ENCODE results near the gene SCAANT1. TPM values are rescaled to one million over a fixed set of nuclear protein-coding genes. Genes with fewer than 3 reads are reported as not detected.

SCAANT1 gene
- total RNA-seq, 2 donors from 2014 or later, result not detected

GRCh38 chr3:63942528-63942927 lies 30.3 kb upstream of the SCAANT1 start:
- H3K9me3 Mint-ChIP-seq, result no peaks in the 10 kb centered on the region
- Histone ChIP-seq H3K4me3 (ENCODE audit: low read length) (no peak overlapping the region), H3K9me3 (ENCODE audit: control insufficient read depth, low read length) (no peaks in the 10 kb centered on the region), H3K36me3 (ENCODE audit: control insufficient read depth, insufficient read depth, low read length) (peaks cover 23% of the 10 kb centered on the region), H3K9ac (ENCODE audit: extremely low read depth, low read length, poor library complexity, severe bottlenecking) (no peak overlapping the region), H3K4me1 (ENCODE audit: control insufficient read depth, insufficient read depth, low read length) (peaks cover 5% of the 10 kb centered on the region), H3K27me3 (ENCODE audit: control insufficient read depth, insufficient read depth, low read length, poor library complexity, severe bottlenecking) (no peaks in the 10 kb centered on the region), H3K27ac (ENCODE audit: low read depth, low read length) (no peak overlapping the region)
- no peak for TF ChIP-seq CTCF (conservative IDR thresholded peaks at IDR 0.05)
- DNase-seq, result no peak
- H3K4me1 Mint-ChIP-seq, result peaks cover 59% of the 10 kb centered on the region
- H3K4me3 Mint-ChIP-seq, result no peak overlapping the region
- H3K36me3 Mint-ChIP-seq (ENCODE audit: low read depth), result peaks cover 8% of the 10 kb centered on the region
- H3K27me3 Mint-ChIP-seq (ENCODE audit: insufficient read depth), result no peaks in the 10 kb centered on the region
- no peak overlapping the region for H3K27ac Mint-ChIP-seq

- peaks cover 63% of the 10 kb centered on the region for H3K4me1 Mint-ChIP-seq
- no peak for TF ChIP-seq CTCF (conservative IDR thresholded peaks at IDR 0.05)
- H3K36me3 Mint-ChIP-seq (ENCODE audit: low read depth), result peaks cover 4% of the 10 kb centered on the region
- Histone ChIP-seq H3K36me3 (ENCODE audit: control insufficient read depth, insufficient read depth, low read length) (peaks cover 30% of the 10 kb centered on the region), H3K27me3 (ENCODE audit: control insufficient read depth, insufficient read depth, low read length, poor library complexity, severe bottlenecking) (no peaks in the 10 kb centered on the region), H3K4me3 (ENCODE audit: low read length) (no peak overlapping the region), H3K4me1 (ENCODE audit: control insufficient read depth, insufficient read depth, low read length) (peaks cover 6% of the 10 kb centered on the region), H3K27ac (ENCODE audit: low read depth, low read length) (no peak overlapping the region), H3K9me3 (ENCODE audit: control insufficient read depth, low read length) (no peaks in the 10 kb centered on the region), H3K9ac (ENCODE audit: extremely low read depth, low read length, poor library complexity, severe bottlenecking) (no peak overlapping the region)
- H3K4me3 Mint-ChIP-seq, result no peak overlapping the region
- 91 to 94% methylated on average over 2 to 4 of the region's 4 CpGs for WGBS, 2 experiments (ENCODE audit: insufficient coverage in 1 of 2, insufficient read length in 1 of 2)
- DNase-seq, result no peak
- H3K9me3 Mint-ChIP-seq, result no peaks in the 10 kb centered on the region
- no peak overlapping the region for H3K27ac Mint-ChIP-seq
- H3K27me3 Mint-ChIP-seq (ENCODE audit: insufficient read depth), result no peaks in the 10 kb centered on the region
These were observed 28.2 kb upstream of the SCAANT1 start for GRCh38 chr3:63940389-63940757.

- Mint-ChIP-seq H3K27me3 (ENCODE audit: insufficient read depth) (no peaks in the 10 kb centered on the region), H3K4me1 (peaks cover 68% of the 10 kb centered on the region), H3K9me3 (no peaks in the 10 kb centered on the region), H3K27ac (peak overlapping the region; percentile 38), H3K36me3 (ENCODE audit: low read depth) (peaks cover under 1% of the 10 kb centered on the region), H3K4me3 (peak overlapping the region; percentile 22)
- Histone ChIP-seq H3K27ac (ENCODE audit: low read depth, low read length) (no peak overlapping the region), H3K4me3 (ENCODE audit: low read length) (peak overlapping the region; percentile 20), H3K4me1 (ENCODE audit: control insufficient read depth, insufficient read depth, low read length) (peaks cover 14% of the 10 kb centered on the region), H3K9ac (ENCODE audit: extremely low read depth, low read length, poor library complexity, severe bottlenecking) (no peak overlapping the region), H3K36me3 (ENCODE audit: control insufficient read depth, insufficient read depth, low read length) (peaks cover 25% of the 10 kb centered on the region), H3K27me3 (ENCODE audit: control insufficient read depth, insufficient read depth, low read length, poor library complexity, severe bottlenecking) (no peaks in the 10 kb centered on the region), H3K9me3 (ENCODE audit: control insufficient read depth, low read length) (no peaks in the 10 kb centered on the region)
- no peak for TF ChIP-seq CTCF (conservative IDR thresholded peaks at IDR 0.05)
- 77 to 86% methylated on average over 4 to 6 of the region's 6 CpGs for WGBS, 2 experiments (ENCODE audit: insufficient coverage in 1 of 2, insufficient read length in 1 of 2)
- no peak for DNase-seq
These were observed 25.8 kb upstream of the SCAANT1 start for GRCh38 chr3:63937661-63938651.

Measured in endodermal cell (in vitro differentiated cells).